ENCODE results near the gene ZFP91. TPM values are rescaled to one million over a fixed set of nuclear protein-coding genes. Genes with fewer than 3 reads are reported as not detected.

ZFP91 gene
- total and polyA plus RNA-seq, 9 of the 15 experiments (the other 6 are each of a cell fraction or from before 2014, with no cell fraction given) = 17.6 to 58.3 (median 34.0) TPM

DNA sequence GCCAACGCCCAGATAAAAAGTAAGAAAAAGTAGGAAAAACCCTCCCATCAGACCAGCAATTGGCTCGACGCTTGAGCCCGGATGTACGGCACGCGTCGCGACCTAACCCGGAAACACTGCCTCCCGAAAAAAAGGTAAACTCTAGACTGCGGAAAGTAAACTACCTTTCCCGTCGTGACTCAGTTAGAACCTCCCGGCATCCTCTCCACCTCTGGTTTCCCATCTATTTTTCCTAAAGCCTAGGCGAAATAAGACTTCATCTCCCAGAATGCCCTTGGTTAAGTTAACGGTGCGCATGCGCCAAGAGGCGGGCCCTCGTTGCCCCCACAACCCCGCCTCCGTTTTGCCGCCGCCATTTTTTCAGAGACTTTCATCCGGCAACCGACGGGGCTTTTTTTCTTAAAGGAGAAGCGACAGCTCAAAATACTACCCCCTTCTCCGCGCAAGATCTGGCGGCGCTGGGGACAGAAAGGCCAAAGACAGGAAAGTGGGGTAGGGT lies 678 bp upstream of the ZFP91 start (continued):
- no peak for TF ChIP-seq MEF2A (IDR thresholded peaks at IDR 0.05; ENCODE audit: control insufficient read depth, low read depth, low read length)
- no peak for TF ChIP-seq ERF (CRISPR knock-in tag; IDR thresholded peaks at IDR 0.05)
- TF ChIP-seq, protein P1, sequence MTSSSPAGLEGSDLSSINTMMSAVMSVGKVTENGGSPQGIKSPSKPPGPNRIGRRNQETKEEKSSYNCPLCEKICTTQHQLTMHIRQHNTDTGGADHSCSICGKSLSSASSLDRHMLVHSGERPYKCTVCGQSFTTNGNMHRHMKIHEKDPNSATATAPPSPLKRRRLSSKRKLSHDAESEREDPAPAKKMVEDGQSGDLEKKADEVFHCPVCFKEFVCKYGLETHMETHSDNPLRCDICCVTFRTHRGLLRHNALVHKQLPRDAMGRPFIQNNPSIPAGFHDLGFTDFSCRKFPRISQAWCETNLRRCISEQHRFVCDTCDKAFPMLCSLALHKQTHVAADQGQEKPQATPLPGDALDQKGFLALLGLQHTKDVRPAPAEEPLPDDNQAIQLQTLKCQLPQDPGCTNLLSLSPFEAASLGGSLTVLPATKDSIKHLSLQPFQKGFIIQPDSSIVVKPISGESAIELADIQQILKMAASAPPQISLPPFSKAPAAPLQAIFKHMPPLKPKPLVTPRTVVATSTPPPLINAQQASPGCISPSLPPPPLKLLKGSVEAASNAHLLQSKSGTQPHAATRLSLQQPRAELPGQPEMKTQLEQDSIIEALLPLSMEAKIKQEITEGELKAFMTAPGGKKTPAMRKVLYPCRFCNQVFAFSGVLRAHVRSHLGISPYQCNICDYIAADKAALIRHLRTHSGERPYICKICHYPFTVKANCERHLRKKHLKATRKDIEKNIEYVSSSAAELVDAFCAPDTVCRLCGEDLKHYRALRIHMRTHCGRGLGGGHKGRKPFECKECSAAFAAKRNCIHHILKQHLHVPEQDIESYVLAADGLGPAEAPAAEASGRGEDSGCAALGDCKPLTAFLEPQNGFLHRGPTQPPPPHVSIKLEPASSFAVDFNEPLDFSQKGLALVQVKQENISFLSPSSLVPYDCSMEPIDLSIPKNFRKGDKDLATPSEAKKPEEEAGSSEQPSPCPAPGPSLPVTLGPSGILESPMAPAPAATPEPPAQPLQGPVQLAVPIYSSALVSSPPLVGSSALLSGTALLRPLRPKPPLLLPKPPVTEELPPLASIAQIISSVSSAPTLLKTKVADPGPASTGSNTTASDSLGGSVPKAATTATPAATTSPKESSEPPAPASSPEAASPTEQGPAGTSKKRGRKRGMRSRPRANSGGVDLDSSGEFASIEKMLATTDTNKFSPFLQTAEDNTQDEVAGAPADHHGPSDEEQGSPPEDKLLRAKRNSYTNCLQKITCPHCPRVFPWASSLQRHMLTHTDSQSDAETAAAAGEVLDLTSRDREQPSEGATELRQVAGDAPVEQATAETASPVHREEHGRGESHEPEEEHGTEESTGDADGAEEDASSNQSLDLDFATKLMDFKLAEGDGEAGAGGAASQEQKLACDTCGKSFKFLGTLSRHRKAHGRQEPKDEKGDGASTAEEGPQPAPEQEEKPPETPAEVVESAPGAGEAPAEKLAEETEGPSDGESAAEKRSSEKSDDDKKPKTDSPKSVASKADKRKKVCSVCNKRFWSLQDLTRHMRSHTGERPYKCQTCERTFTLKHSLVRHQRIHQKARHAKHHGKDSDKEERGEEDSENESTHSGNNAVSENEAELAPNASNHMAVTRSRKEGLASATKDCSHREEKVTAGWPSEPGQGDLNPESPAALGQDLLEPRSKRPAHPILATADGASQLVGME (CRISPR knock-in tag; IDR thresholded peaks at IDR 0.05) = 0 out of 2 replicates have a peak, but pooled peaks have one; percentile 30
- TF ChIP-seq ZNF699 (CRISPR knock-in tag; IDR thresholded peaks at IDR 0.05; ENCODE audit: insufficient replicate concordance) = no peak
- TF ChIP-seq HSF4 (CRISPR knock-in tag; IDR thresholded peaks at IDR 0.05; ENCODE audit: borderline replicate concordance) = no peak
- TF ChIP-seq LEF1 (IDR thresholded peaks at IDR 0.05) = peak; percentile 3; the same call in 1 of the 2 replicates
- peak; percentile 31; the same call in 1 of the 2 replicates for TF ChIP-seq C11orf30 (IDR thresholded peaks at IDR 0.05; ENCODE audit: low read depth)
- TF ChIP-seq, protein P2, sequence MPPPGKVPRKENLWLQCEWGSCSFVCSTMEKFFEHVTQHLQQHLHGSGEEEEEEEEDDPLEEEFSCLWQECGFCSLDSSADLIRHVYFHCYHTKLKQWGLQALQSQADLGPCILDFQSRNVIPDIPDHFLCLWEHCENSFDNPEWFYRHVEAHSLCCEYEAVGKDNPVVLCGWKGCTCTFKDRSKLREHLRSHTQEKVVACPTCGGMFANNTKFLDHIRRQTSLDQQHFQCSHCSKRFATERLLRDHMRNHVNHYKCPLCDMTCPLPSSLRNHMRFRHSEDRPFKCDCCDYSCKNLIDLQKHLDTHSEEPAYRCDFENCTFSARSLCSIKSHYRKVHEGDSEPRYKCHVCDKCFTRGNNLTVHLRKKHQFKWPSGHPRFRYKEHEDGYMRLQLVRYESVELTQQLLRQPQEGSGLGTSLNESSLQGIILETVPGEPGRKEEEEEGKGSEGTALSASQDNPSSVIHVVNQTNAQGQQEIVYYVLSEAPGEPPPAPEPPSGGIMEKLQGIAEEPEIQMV (tag; conservative IDR thresholded peaks at IDR 0.05; ENCODE audit: low read depth) = no peak
- no peak for TF ChIP-seq KHSRP (IDR thresholded peaks at IDR 0.05)
- TF ChIP-seq, protein P3, sequence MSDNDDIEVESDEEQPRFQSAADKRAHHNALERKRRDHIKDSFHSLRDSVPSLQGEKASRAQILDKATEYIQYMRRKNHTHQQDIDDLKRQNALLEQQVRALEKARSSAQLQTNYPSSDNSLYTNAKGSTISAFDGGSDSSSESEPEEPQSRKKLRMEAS (CRISPR knock-in tag; IDR thresholded peaks at IDR 0.05) = 0 out of 2 replicates have a peak, but pooled peaks have one; percentile 21
- TF ChIP-seq ZNF644 (tag; IDR thresholded peaks at IDR 0.05; ENCODE audit: low read depth) = 0 out of 2 replicates have a peak, but pooled peaks have one; percentile 71
- no peak for TF ChIP-seq BRD9 (IDR thresholded peaks at IDR 0.05; ENCODE audit: low read depth, partially characterized antibody)
- TF ChIP-seq PTRF (tag; IDR thresholded peaks at IDR 0.05) = no peak
- 0 out of 2 replicates have a peak, but pooled peaks have one; percentile 8 for TF ChIP-seq SMARCA4 (IDR thresholded peaks at IDR 0.05)
- TF ChIP-seq TAF9B (IDR thresholded peaks at IDR 0.05; ENCODE audit: partially characterized antibody) = no peak
- TF ChIP-seq, protein P4, sequence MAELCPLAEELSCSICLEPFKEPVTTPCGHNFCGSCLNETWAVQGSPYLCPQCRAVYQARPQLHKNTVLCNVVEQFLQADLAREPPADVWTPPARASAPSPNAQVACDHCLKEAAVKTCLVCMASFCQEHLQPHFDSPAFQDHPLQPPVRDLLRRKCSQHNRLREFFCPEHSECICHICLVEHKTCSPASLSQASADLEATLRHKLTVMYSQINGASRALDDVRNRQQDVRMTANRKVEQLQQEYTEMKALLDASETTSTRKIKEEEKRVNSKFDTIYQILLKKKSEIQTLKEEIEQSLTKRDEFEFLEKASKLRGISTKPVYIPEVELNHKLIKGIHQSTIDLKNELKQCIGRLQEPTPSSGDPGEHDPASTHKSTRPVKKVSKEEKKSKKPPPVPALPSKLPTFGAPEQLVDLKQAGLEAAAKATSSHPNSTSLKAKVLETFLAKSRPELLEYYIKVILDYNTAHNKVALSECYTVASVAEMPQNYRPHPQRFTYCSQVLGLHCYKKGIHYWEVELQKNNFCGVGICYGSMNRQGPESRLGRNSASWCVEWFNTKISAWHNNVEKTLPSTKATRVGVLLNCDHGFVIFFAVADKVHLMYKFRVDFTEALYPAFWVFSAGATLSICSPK (IDR thresholded peaks at IDR 0.05; ENCODE audit: borderline replicate concordance) = no peak
- peak; percentile 13; the same call in 1 of the 2 replicates for TF ChIP-seq PHF8 (IDR thresholded peaks at IDR 0.05; ENCODE audit: borderline replicate concordance, low read length)
- TF ChIP-seq RBM14 (IDR thresholded peaks at IDR 0.05; ENCODE audit: borderline replicate concordance, insufficient read depth, low read depth, low read length) = no peak
- peak; percentile 91; the same call in 1 of the 2 replicates for TF ChIP-seq BRD4 (IDR thresholded peaks at IDR 0.05)

Data from K562 (cell line).